HG03064 (cell line): Measurements from ENCODE around the gene NUP98.

Experiments
- ATAC-seq: cut with Tn5 transposase; IDR thresholded peaks from one replicate; pipeline ENCODE4 v1.9.1; 2021; ENCODE audit warnings: low read depth; ENCODE audit not compliant: unreplicated experiment

NUP98 gene

GRCh38 chr11:3738723-3739122 is 58.6 kb downstream of the NUP98 start:
- ATAC-seq, result no peak

GRCh38 chr11:3738241-3738640 is 59.1 kb downstream of the NUP98 start:
- ATAC-seq, result no peak

- no peak for ATAC-seq
Measured at GRCh38 chr11:3737386-3737933, 59.9 kb downstream of the NUP98 start.

GRCh38 chr11:3736816-3737215 is 60.5 kb downstream of the NUP98 start:
- no peak for ATAC-seq

GRCh38 chr11:3735827-3736226 is 61.5 kb downstream of the NUP98 start:
- no peak for ATAC-seq

GRCh38 chr11:3732671-3733436 is 64.5 kb downstream of the NUP98 start:
- ATAC-seq, result no peak

GRCh38 chr11:3723014-3723708 is 74.2 kb downstream of the NUP98 start:
- ATAC-seq, result no peak

- ATAC-seq, result no peak
Measured at GRCh38 chr11:3722100-3722499, 75.3 kb downstream of the NUP98 start.

GRCh38 chr11:3720997-3721396 is 76.4 kb downstream of the NUP98 start:
- no peak for ATAC-seq

GRCh38 chr11:3712274-3712673 is 85.1 kb downstream of the NUP98 start:
- ATAC-seq, result no peak

- no peak for ATAC-seq
Measured at GRCh38 chr11:3710485-3711259, 86.7 kb downstream of the NUP98 start.

- ATAC-seq, result no peak
Measured at GRCh38 chr11:3709977-3710376, 87.4 kb downstream of the NUP98 start.

- no peak for ATAC-seq
Measured at GRCh38 chr11:3707176-3707575, 90.2 kb downstream of the NUP98 start.

- no peak for ATAC-seq
Measured at GRCh38 chr11:3703383-3703782, 94.0 kb downstream of the NUP98 start.

- ATAC-seq, result no peak
Measured at GRCh38 chr11:3700910-3701309, 96.4 kb downstream of the NUP98 start.

GRCh38 chr11:3700410-3700809 is 96.9 kb downstream of the NUP98 start:
- ATAC-seq, result no peak

GRCh38 chr11:3686751-3687150 is 110.6 kb downstream of the NUP98 start:
- no peak for ATAC-seq

GRCh38 chr11:3685923-3686322 is 111.4 kb downstream of the NUP98 start:
- no peak for ATAC-seq

- no peak for ATAC-seq
Measured at GRCh38 chr11:3684819-3685172, 112.6 kb downstream of the NUP98 start.

GRCh38 chr11:3684129-3684818 is 113.1 kb downstream of the NUP98 start:
- ATAC-seq, result no peak

GRCh38 chr11:3683039-3683438 is 114.3 kb downstream of the NUP98 start:
- no peak for ATAC-seq
